Endothelial cell of umbilical vein (primary cell): ENCODE data around the gene STRN. TPM values are rescaled to one million over a fixed set of nuclear protein-coding genes. Genes with fewer than 3 reads are reported as not detected.

ENCODE experiments used
- BruUV-seq: library from RNA; stranded (reverse); fragments of 400-500 nt; replicated peaks from 2 replicates; lab custom pipeline; 2021; lab: Mats Ljungman, UMichigan
- CTCF ChIA-PET: fragments of 300-600, 350-600 bp; sonication (Branson Sonifier 250); formaldehyde crosslinking; loops from one replicate; lab custom pipeline; 2021; ENCODE audit warnings: antibody characterized with exemption, inconsistent platforms; lab: Charles Lee
- POLR2A ChIA-PET: fragments of 300-600, 350-600 bp; sonication (Branson Sonifier 250); formaldehyde crosslinking; loops from one replicate; lab custom pipeline; 2021; ENCODE audit warnings: antibody characterized with exemption, inconsistent platforms; lab: Charles Lee
- DNase-seq: peaks from one replicate; pipeline ENCODE4 v3.0.0-alpha.2; 2011; ENCODE audit warnings: low read depth, low spot score
- FAIRE-seq: peaks from 2 replicates; lab custom pipeline; 2011; peaks lifted over from hg19 to GRCh38; lab: Jason Lieb, UNC
- H2AFZ ChIP-seq: 2 replicates; pipeline ENCODE4 v1.6.0; 2012; ENCODE audit warnings: low read depth, low read length, control low read depth, inconsistent platforms
- H3K27ac ChIP-seq: 2 replicates; pipeline ENCODE4 v1.5.1; 2011; ENCODE audit warnings: low read depth, mild to moderate bottlenecking, control low read depth, low read length, moderate library complexity; ENCODE audit not compliant: insufficient read depth
- H3K27me3 ChIP-seq, 2 experiments: 2 replicates each; pipeline versions ENCODE4 v1.6.0 to v1.6.1; 2011; ENCODE audit warnings: low read length in 2 of 2, mixed read lengths in 1 of 2; ENCODE audit not compliant: control insufficient read depth in 2 of 2, insufficient read depth in 2 of 2
- H3K36me3 ChIP-seq, 2 experiments: 2 replicates in 1 of 2; 3 replicates in 1 of 2; pipeline ENCODE4 v1.5.1; 2011; ENCODE audit warnings: low read length in 2 of 2, mild to moderate bottlenecking in 1 of 2, moderate library complexity in 1 of 2; ENCODE audit not compliant: control insufficient read depth in 2 of 2, insufficient read depth in 2 of 2; ENCODE audit errors: extremely low read depth in 1 of 2
- H3K4me1 ChIP-seq: 3 replicates; pipeline ENCODE4 v1.5.1; 2011; ENCODE audit warnings: mild to moderate bottlenecking, low read length; ENCODE audit not compliant: control insufficient read depth, insufficient read depth; ENCODE audit errors: extremely low read depth
- H3K4me2 ChIP-seq: 2 replicates; pipeline ENCODE4 v1.6.1; 2011; ENCODE audit warnings: low read length, control low read depth, mixed read lengths; ENCODE audit not compliant: insufficient read depth
- H3K4me3 ChIP-seq, 3 experiments: fragments of 200-600 bp in 1 of 3; sonication (generic), shearing (Covaris generic) in 1 of 3; replicated peaks in 1 of 3; 2 replicates each; pipeline ENCODE4 v1.5.1; 2011 to 2016; ENCODE audit warnings: control low read depth in 3 of 3, low read length in 3 of 3, mild to moderate bottlenecking in 2 of 3, inconsistent platforms in 1 of 3, low read depth in 1 of 3, moderate library complexity in 1 of 3; ENCODE audit not compliant: insufficient read depth in 1 of 3
- H3K79me2 ChIP-seq: 2 replicates; pipeline ENCODE4 v1.6.0; 2012; ENCODE audit warnings: low read length, inconsistent platforms; ENCODE audit not compliant: control insufficient read depth, insufficient read depth
- H3K9ac ChIP-seq: replicated peaks from 2 replicates; pipeline ENCODE3; 2011; ENCODE audit warnings: low read length, control low read depth; ENCODE audit not compliant: insufficient read depth; ENCODE audit errors: extremely low read depth
- H3K9me1 ChIP-seq: replicated peaks from 3 replicates; pipeline ENCODE4 v1.6.0; 2011; ENCODE audit warnings: mild to moderate bottlenecking, low read length; ENCODE audit not compliant: control insufficient read depth, insufficient read depth; ENCODE audit errors: extremely low read depth
- H3K9me3 ChIP-seq: replicated peaks from 2 replicates; pipeline ENCODE4 v1.5.1; 2012; ENCODE audit warnings: low read length, inconsistent platforms; ENCODE audit not compliant: control insufficient read depth, insufficient read depth
- H4K20me1 ChIP-seq: replicated peaks from 2 replicates; pipeline ENCODE3; 2011; ENCODE audit warnings: mild to moderate bottlenecking, low read length; ENCODE audit not compliant: control insufficient read depth, insufficient read depth; ENCODE audit errors: extremely low read depth
- CTCF ChIP-seq, 2 donors: IDR thresholded peaks; 1 replicate in 1 of 2; 2 replicates in 1 of 2; pipeline ENCODE4 v1.5.1; 2011; ENCODE audit warnings: low read length in 2 of 2, mild to moderate bottlenecking in 2 of 2, moderate library complexity in 2 of 2, control low read depth in 1 of 2, inconsistent platforms in 1 of 2, low read depth in 1 of 2; ENCODE audit not compliant: insufficient read depth in 1 of 2; ENCODE audit errors: extremely low read depth in 1 of 2
- FOS ChIP-seq: IDR thresholded peaks from 2 replicates; pipeline ENCODE4 v1.6.1; 2011; ENCODE audit warnings: mild to moderate bottlenecking, low read length, moderate library complexity, borderline replicate concordance; ENCODE audit not compliant: insufficient read depth
- GATA2 ChIP-seq: IDR thresholded peaks from 2 replicates; pipeline ENCODE4 v1.7.0; 2011; ENCODE audit warnings: low read depth, mild to moderate bottlenecking, moderate library complexity, mixed read lengths, low read length; ENCODE audit not compliant: insufficient read length, insufficient read depth
- JUN ChIP-seq: IDR thresholded peaks from 2 replicates; pipeline ENCODE4 v1.6.1; 2011; ENCODE audit warnings: borderline replicate concordance, low read depth; ENCODE audit not compliant: insufficient read length, insufficient read depth
- dilution Hi-C: fragments of 300-500 bp; cut with MboI; formaldehyde crosslinking; loops from one replicate; pipeline ENCODE4 v1.15.0; 2019; ENCODE audit warnings: low sequenced_read_pairs; ENCODE audit not compliant: extremely low pct_ligation_motif_present
- intact Hi-C: fragments of 100-400 bp; cut with micrococcal nuclease; formaldehyde crosslinking; loops from one replicate; pipeline ENCODE4 v1.10.0; 2022
- polyA plus RNA-seq, 4 experiments: library from polyadenylated mRNA; depleted of rRNA in 3 of 4; stranded (reverse) in 3 of 4; unstranded in 1 of 4; fragments of >200 nt; gene quantifications; 2 replicates each; pipeline versions ENCODE4 v1.2.1 to v1.2.3, GENCODE V29; 2011 to 2012; ENCODE audit warnings: missing spikeins in 1 of 4
- total RNA-seq: library from RNA; stranded (reverse); gene quantifications from 2 replicates; pipeline ENCODE4 v1.2.3, GENCODE V29; 2021

Gene STRN
- total and polyA plus RNA-seq, 2 donors (not counting 3 experiments of a cell fraction or from before 2014, with no cell fraction given), result 6.7 to 33.4 TPM

- Histone ChIP-seq H3K36me3 (no peaks in the 10 kb centered on the region), H4K20me1 (no peaks in the 10 kb centered on the region), H3K9me3 (no peaks in the 10 kb centered on the region), H3K4me3 (no peak overlapping the region), H3K27ac (peak overlapping the region; percentile 17), H2AFZ (no peak overlapping the region), H3K9me1 (no peaks in the 10 kb centered on the region), H3K79me2 (no peaks in the 10 kb centered on the region), H3K4me1 (peaks cover 11% of the 10 kb centered on the region), H3K4me2 (peak overlapping the region; percentile 64), H3K9ac (no peak overlapping the region), H3K27me3 (no peaks in the 10 kb centered on the region)
- intact Hi-C loops, result no loop called here
- CTCF ChIA-PET, result interaction anchor here (1.2 to 1.4 kb wide), 2 partner anchors 14 to 50 kb away, joined by 3 to 4 read pairs; no protein-coding TSS in a partner anchor
- no peak for TF ChIP-seq GATA2
- TF ChIP-seq JUN, result peak; percentile 12
- dilution Hi-C loops, result no loop called here
- BruUV-seq, result no TSS peak
- POLR2A ChIA-PET, result no interaction called here
- peak; percentile 31 for DNase-seq
- peak; percentile 26 for FAIRE-seq
Observed at GRCh38 chr2:36834731-36835524, 131.4 kb downstream of the STRN start.

GRCh38 chr2:36834203-36834602, 132.1 kb downstream of the STRN start:
- Histone ChIP-seq H3K4me3 (no peak overlapping the region), H4K20me1 (no peaks in the 10 kb centered on the region), H3K79me2 (no peaks in the 10 kb centered on the region), H3K9me3 (no peaks in the 10 kb centered on the region), H3K9ac (no peak overlapping the region), H3K9me1 (no peaks in the 10 kb centered on the region), H3K4me1 (peaks cover 11% of the 10 kb centered on the region), H3K27me3 (no peaks in the 10 kb centered on the region), H3K4me2 (no peak overlapping the region), H2AFZ (no peak overlapping the region), H3K27ac (no peak overlapping the region), H3K36me3 (no peaks in the 10 kb centered on the region)
- no peak for FAIRE-seq
- no peak for DNase-seq
- no peak for TF ChIP-seq JUN
- no peak for TF ChIP-seq CTCF (IDR thresholded peaks at IDR 0.05; ENCODE audit: extremely low read depth in 1 of 2, insufficient read depth in 1 of 2, low read depth in 1 of 2, low read length in 2 of 2)
- TF ChIP-seq FOS, result no peak
- BruUV-seq, result no TSS peak
- intact Hi-C loops (no loop called here), dilution Hi-C loops (no loop called here)
- POLR2A ChIA-PET, result no interaction called here
- CTCF ChIA-PET, result interaction anchor here (1.2 kb wide), 1 partner anchor 49 kb away, joined by 4 read pairs; no protein-coding TSS in a partner anchor
